ENCODE results near the gene SFSWAP.
A peak's percentile ranks its signal among the peaks of the same experiment; 100 is the strongest.

The SFSWAP gene

DNA sequence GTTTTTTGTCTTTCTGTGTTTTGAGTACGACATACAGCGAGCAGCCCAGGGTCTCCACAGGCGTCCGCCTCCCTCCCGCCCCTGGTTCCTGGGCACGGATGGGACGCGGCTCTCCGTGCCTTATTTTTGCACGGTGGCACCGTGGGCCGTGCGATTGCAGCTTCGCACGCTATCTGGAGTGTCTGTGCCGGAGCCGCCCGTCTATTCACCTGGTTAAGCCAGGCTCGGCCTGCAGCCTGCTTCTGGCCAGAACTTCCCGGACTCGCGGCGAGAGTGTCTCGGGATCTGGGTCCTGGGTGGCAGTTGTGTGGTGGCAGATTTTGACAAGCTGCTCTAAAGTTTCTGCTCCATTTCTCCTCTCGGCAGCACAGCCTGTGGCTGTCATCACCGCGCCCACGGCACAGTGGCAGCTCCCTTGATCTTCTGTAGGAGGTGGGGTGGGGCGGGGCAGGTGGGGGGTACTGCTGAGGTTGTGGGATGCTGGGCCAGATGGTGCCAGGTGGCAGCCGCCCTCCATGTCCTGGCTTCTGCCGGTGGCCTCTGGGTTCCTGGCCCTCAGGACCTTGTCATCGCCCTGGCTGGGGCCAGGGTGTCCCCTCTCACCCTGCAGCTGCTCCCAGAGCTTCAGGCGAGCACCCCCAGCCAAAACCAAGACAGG is 120.2 kb downstream of the SFSWAP start:
- Mint-ChIP-seq H3K36me3 (ENCODE audit: low read depth) (no peaks in the 10 kb centered on the region), H3K9me3 (no peaks in the 10 kb centered on the region), H3K4me3 (peak overlapping the region; percentile 70 to 75 (median 71)), H3K4me1 (no peaks in the 10 kb centered on the region), H3K27me3 (ENCODE audit: low read depth) (peaks cover 68% of the 10 kb centered on the region), H3K27ac (no peak overlapping the region)
- TF ChIP-seq, protein P1, sequence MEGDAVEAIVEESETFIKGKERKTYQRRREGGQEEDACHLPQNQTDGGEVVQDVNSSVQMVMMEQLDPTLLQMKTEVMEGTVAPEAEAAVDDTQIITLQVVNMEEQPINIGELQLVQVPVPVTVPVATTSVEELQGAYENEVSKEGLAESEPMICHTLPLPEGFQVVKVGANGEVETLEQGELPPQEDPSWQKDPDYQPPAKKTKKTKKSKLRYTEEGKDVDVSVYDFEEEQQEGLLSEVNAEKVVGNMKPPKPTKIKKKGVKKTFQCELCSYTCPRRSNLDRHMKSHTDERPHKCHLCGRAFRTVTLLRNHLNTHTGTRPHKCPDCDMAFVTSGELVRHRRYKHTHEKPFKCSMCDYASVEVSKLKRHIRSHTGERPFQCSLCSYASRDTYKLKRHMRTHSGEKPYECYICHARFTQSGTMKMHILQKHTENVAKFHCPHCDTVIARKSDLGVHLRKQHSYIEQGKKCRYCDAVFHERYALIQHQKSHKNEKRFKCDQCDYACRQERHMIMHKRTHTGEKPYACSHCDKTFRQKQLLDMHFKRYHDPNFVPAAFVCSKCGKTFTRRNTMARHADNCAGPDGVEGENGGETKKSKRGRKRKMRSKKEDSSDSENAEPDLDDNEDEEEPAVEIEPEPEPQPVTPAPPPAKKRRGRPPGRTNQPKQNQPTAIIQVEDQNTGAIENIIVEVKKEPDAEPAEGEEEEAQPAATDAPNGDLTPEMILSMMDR (IDR thresholded peaks at IDR 0.05; ENCODE audit: unreplicated experiment in 3 of 3): no peak

DNA sequence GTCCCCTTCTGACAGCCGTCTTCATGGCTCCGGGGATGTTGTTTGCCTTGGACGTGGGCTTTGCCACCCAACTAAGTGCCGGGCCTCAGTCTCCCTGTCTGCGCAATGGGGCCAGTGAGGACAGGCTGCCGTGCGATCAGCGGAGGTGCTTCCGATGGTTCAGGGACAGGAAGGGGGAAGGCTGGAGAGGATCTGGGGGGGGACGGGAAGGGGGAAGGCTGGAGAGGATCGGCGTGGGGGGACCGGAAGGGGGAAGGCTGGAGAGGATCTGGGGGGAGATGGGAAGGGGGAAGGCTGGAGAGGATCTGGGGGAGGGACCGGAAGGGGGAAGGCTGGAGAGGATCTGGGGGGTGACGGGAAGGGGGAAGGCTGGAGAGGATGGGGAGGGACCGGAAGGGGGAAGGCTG is 120.7 kb downstream of the SFSWAP start:
- TF ChIP-seq, protein P1 (IDR thresholded peaks at IDR 0.05; ENCODE audit: unreplicated experiment in 3 of 3): no peak
- H3K27me3 Mint-ChIP-seq (ENCODE audit: low read depth): peaks cover 62% of the 10 kb centered on the region
- H3K36me3 Mint-ChIP-seq (ENCODE audit: low read depth): no peaks in the 10 kb centered on the region
- H3K4me1 Mint-ChIP-seq: no peaks in the 10 kb centered on the region
- H3K27ac Mint-ChIP-seq: no peak overlapping the region
- peak overlapping the region; percentile 64 to 75 (median 71) for H3K4me3 Mint-ChIP-seq
- H3K9me3 Mint-ChIP-seq: no peaks in the 10 kb centered on the region

DNA sequence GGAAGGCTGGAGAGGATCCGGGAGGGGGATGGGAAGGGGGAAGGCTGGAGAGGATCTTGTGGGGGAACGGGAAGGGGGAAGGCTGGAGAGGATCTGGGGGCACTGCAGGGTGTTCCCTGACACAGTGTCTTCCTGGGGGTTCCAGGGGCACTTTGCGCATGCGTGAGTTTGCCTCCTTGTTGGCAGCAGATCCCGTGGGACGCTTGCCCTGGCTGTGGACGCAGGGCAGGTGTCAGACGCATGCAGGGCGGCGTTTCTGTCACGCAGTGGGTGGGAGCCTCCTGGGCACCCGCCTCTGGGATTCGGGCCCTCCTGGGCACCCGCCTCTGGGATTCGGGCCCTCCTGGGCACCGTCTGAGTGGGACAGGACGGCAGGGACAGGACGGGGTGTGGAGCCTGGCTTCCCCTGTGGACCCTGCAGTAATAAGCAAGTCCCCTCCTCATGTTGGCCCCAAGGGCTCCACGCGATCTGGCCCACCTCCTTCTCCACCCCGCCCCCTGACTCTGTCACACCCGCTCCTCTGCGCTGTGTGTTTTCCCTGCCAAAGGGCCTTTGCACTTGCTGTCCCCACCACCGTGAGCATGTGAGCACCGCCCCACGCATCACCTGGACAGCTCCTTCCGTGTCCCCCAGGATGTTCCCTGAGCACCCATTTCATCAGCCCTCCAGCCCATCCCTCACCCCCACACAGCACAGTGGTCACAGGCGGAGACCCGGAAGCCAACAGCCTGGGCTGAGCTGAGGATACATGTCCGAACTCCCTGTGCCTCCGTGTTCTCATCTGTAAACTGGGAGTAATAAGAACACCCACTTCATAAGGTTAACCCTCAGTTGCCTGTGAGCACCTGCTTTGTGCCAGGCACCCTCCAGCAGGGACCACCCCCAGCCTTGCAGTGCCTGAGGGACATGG is 121.7 kb downstream of the SFSWAP start:
- TF ChIP-seq, protein P1 (IDR thresholded peaks at IDR 0.05; ENCODE audit: unreplicated experiment in 3 of 3): no peak
- peak overlapping the region; percentile 47 to 54 (median 51) for H3K4me3 Mint-ChIP-seq
- H3K4me1 Mint-ChIP-seq: no peaks in the 10 kb centered on the region
- H3K36me3 Mint-ChIP-seq (ENCODE audit: low read depth): no peaks in the 10 kb centered on the region
- H3K9me3 Mint-ChIP-seq: no peaks in the 10 kb centered on the region
- H3K27me3 Mint-ChIP-seq (ENCODE audit: low read depth): peaks cover 52% of the 10 kb centered on the region
- H3K27ac Mint-ChIP-seq: no peak overlapping the region

DNA sequence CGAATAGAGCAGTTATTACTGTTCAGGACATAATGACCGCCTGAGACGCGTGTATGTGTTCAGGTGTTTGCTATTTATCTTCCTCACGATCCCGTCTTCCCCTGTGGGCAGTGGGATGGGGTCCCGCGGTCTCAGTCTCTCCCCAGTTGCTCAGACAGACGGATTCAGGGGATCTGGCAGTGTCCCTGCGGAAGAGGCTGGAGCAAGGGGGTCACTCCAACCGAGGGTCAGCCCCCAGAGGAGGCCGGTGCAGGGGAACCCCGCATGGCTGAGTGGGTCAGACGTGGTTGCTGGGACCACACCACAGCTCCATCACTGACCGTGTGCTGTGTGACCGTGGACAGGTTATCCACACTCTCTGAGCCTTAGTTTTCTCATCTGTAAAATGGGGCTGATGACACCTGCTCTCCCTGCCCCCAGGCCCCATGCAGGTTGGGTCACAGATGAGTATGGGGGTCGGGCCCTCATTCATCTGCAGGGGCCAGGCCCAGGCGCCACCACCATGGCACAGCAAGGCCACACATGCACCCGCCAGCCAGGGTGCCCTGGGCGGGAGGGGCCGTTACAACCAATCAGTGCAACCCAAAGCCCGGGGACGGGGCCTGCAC is 122.5 kb downstream of the SFSWAP start:
- Mint-ChIP-seq H3K27ac (peak overlapping the region in 1 of 3 experiments; percentile 18), H3K4me3 (peak overlapping the region in 2 of 3 experiments; percentile 52 to 54), H3K4me1 (no peaks in the 10 kb centered on the region), H3K9me3 (no peaks in the 10 kb centered on the region), H3K27me3 (ENCODE audit: low read depth) (peaks cover 49% of the 10 kb centered on the region), H3K36me3 (ENCODE audit: low read depth) (no peaks in the 10 kb centered on the region)
- TF ChIP-seq, protein P1 (IDR thresholded peaks at IDR 0.05; ENCODE audit: unreplicated experiment in 3 of 3): no peak

DNA sequence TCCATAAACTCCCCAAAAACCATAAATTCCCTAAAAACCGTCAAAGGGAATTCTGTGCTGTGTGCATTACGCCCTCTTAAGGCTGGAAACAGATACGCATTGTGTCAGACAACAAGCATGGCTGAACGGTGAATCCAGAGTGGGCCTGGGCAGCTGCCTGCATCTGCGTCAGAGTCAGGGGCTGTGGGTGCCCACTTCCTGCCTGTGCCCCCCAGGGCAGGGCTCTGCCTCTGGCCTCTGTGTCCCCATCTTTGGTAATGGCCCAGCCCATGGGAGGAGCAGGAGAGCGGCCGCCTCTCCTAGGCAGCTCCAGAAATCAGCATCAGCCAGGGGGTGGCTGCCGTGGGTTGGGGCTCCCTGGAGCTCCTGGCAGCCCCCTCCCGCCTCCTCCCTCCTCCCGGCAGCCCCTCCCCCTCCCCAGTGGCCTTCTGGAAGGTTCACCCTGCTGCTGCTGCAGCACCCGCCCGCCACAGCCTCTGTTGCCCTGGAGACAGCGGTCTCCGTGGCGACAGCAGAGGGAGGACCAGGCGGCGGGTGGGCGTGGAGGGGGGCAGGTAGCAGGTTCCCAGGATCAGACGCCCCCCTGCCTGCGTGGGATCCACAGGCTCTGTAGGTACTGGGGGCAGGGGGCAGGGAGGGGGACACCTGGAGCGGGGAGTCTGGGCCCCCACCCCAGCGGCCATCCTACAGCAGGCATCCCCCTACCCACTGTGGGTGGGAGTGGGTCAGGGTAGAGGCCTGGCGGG is 123.2 kb downstream of the SFSWAP start:
- Mint-ChIP-seq H3K9me3 (no peaks in the 10 kb centered on the region), H3K4me1 (no peaks in the 10 kb centered on the region), H3K27me3 (ENCODE audit: low read depth) (peaks cover 48% of the 10 kb centered on the region), H3K27ac (no peak overlapping the region), H3K36me3 (ENCODE audit: low read depth) (no peaks in the 10 kb centered on the region), H3K4me3 (peak overlapping the region in 2 of 3 experiments; percentile 21 to 52)
- TF ChIP-seq, protein P1 (IDR thresholded peaks at IDR 0.05; ENCODE audit: unreplicated experiment in 3 of 3): peak; percentile 25 to 42 (median 41)
